Measurements from ENCODE around the gene LIN54. TPM values are rescaled to one million over a fixed set of nuclear protein-coding genes. Genes with fewer than 3 reads are reported as not detected.

LIN54 gene
- total and polyA plus RNA-seq, 2 donors (not counting 1 experiment from before 2014, with no cell fraction given), result 13.3 to 15.2 TPM

DNA sequence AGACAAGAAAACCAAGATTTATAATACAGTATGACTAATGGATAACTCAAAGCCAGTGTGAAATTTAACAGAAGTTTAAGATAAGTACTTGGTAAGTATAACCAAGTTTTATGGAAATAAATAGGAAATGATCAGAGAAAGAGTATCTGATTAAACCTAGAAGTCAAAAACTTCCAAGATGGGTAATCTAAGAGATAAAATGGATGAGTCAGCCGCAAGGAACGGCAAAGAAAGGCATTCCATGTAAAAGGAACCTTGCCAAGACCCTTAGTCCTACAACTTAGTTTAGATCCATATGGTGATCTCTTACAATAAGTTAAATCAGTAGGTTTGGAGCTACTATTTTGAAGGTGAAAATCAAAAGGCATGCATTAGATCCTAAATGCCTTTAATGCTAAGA, 34.8 kb downstream of the LIN54 start:
- peaks cover 2% of the 10 kb centered on the region for H3K36me3 ChIP-seq (ENCODE audit: control insufficient read depth, insufficient read depth, low read length)
- H3K4me2 ChIP-seq (ENCODE audit: extremely low read depth, insufficient read depth, low read length), result no peak overlapping the region
- no peaks in the 10 kb centered on the region for H4K20me1 ChIP-seq (ENCODE audit: control insufficient read depth, extremely low read depth, insufficient read depth, low read length)
- no peaks in the 10 kb centered on the region for H3K27me3 ChIP-seq (ENCODE audit: control insufficient read depth, insufficient read depth, low read length)
- no peaks in the 10 kb centered on the region for H3K4me1 ChIP-seq (ENCODE audit: control insufficient read depth, extremely low read depth, insufficient read depth, low read length)
- H3K79me2 ChIP-seq (ENCODE audit: control insufficient read depth, insufficient read depth, low read length), result no peaks in the 10 kb centered on the region
- TF ChIP-seq, protein P1, sequence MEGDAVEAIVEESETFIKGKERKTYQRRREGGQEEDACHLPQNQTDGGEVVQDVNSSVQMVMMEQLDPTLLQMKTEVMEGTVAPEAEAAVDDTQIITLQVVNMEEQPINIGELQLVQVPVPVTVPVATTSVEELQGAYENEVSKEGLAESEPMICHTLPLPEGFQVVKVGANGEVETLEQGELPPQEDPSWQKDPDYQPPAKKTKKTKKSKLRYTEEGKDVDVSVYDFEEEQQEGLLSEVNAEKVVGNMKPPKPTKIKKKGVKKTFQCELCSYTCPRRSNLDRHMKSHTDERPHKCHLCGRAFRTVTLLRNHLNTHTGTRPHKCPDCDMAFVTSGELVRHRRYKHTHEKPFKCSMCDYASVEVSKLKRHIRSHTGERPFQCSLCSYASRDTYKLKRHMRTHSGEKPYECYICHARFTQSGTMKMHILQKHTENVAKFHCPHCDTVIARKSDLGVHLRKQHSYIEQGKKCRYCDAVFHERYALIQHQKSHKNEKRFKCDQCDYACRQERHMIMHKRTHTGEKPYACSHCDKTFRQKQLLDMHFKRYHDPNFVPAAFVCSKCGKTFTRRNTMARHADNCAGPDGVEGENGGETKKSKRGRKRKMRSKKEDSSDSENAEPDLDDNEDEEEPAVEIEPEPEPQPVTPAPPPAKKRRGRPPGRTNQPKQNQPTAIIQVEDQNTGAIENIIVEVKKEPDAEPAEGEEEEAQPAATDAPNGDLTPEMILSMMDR (conservative IDR thresholded peaks at IDR 0.05 in 1 of 2, IDR thresholded peaks at IDR 0.05 in 1 of 2; ENCODE audit: low read depth in 1 of 2, low read length in 2 of 2), result no peak
- TF ChIP-seq EZH2 (IDR thresholded peaks at IDR 0.05; ENCODE audit: low read length, missing control alignments), result no peak
- no peak overlapping the region for H3K4me3 ChIP-seq (replicated peaks in 1 of 4; ENCODE audit: control extremely low read depth in 1 of 4, insufficient read depth in 1 of 4, low read depth in 3 of 4, low read length in 4 of 4)
- no peak overlapping the region for H3K9ac ChIP-seq (ENCODE audit: insufficient read depth, low read length)
- no peak overlapping the region for H3K27ac ChIP-seq (ENCODE audit: insufficient read depth, low read length)
- no peaks in the 10 kb centered on the region for H3K9me3 ChIP-seq (ENCODE audit: control insufficient read depth, insufficient read depth, low read depth, low read length)
- DNase-seq (ENCODE audit: low read depth in 2 of 2), result peak; percentile 21 to 63
- H2AFZ ChIP-seq (ENCODE audit: low read length), result no peak overlapping the region

DNA sequence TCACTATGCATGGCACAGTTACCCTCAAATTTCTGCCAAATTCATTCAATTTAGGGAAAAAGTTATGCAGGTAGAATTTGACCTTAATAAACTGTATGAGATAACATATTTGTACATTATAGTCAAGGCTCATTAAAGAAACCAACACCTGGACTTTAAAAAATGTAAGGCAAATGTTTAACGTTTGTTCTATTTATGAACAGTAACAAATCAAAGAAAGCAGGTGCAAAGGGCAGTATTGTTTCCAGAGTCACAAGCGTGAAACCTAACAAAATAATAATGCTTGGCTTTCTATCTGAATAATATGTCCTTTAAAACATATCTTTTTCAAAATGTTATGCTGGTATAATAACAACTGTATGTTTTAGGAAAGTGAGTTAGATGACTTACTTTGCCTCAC, 41.2 kb downstream of the LIN54 start:
- Histone ChIP-seq H3K36me3 (ENCODE audit: control insufficient read depth, insufficient read depth, low read length) (peaks cover 2% of the 10 kb centered on the region), H2AFZ (ENCODE audit: low read length) (no peak overlapping the region), H3K27ac (ENCODE audit: insufficient read depth, low read length) (no peak overlapping the region), H3K4me3 (replicated peaks in 1 of 4; ENCODE audit: control extremely low read depth in 1 of 4, insufficient read depth in 1 of 4, low read depth in 3 of 4, low read length in 4 of 4) (no peak overlapping the region), H3K79me2 (ENCODE audit: control insufficient read depth, insufficient read depth, low read length) (no peaks in the 10 kb centered on the region), H4K20me1 (ENCODE audit: control insufficient read depth, extremely low read depth, insufficient read depth, low read length) (no peaks in the 10 kb centered on the region), H3K4me1 (ENCODE audit: control insufficient read depth, extremely low read depth, insufficient read depth, low read length) (no peaks in the 10 kb centered on the region), H3K4me2 (ENCODE audit: extremely low read depth, insufficient read depth, low read length) (no peak overlapping the region), H3K9me3 (ENCODE audit: control insufficient read depth, insufficient read depth, low read depth, low read length) (no peaks in the 10 kb centered on the region), H3K27me3 (ENCODE audit: control insufficient read depth, insufficient read depth, low read length) (no peaks in the 10 kb centered on the region), H3K9ac (ENCODE audit: insufficient read depth, low read length) (no peak overlapping the region)
- DNase-seq (ENCODE audit: low read depth in 2 of 2), result no peak
- TF ChIP-seq, protein P1 (conservative IDR thresholded peaks at IDR 0.05 in 1 of 2, IDR thresholded peaks at IDR 0.05 in 1 of 2; ENCODE audit: low read depth in 1 of 2, low read length in 2 of 2), result no peak
- no peak for TF ChIP-seq EZH2 (IDR thresholded peaks at IDR 0.05; ENCODE audit: low read length, missing control alignments)

DNA sequence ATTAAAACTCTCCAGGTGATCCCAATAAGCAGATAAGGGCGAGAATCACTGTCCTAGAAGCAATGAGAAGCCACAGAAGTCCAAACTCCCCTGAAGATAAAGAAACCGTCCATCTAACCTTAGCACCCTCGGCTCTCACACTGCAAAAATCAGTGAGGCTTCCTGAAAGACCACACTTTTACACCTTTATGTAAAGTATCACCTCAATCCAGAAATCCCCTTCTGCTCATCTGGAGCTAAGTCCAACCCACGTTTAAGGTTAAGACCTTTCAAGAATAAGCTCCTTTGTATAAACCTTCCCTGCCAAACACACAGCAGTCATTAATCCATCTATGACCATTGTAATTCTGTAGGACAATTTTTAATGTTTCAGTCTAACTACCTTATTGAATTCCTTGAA, 41.7 kb downstream of the LIN54 start:
- Histone ChIP-seq H4K20me1 (ENCODE audit: control insufficient read depth, extremely low read depth, insufficient read depth, low read length) (no peaks in the 10 kb centered on the region), H3K4me2 (ENCODE audit: extremely low read depth, insufficient read depth, low read length) (no peak overlapping the region), H3K27ac (ENCODE audit: insufficient read depth, low read length) (no peak overlapping the region), H2AFZ (ENCODE audit: low read length) (no peak overlapping the region), H3K36me3 (ENCODE audit: control insufficient read depth, insufficient read depth, low read length) (peaks cover 2% of the 10 kb centered on the region), H3K79me2 (ENCODE audit: control insufficient read depth, insufficient read depth, low read length) (no peaks in the 10 kb centered on the region), H3K4me1 (ENCODE audit: control insufficient read depth, extremely low read depth, insufficient read depth, low read length) (no peaks in the 10 kb centered on the region), H3K9ac (ENCODE audit: insufficient read depth, low read length) (no peak overlapping the region), H3K9me3 (ENCODE audit: control insufficient read depth, insufficient read depth, low read depth, low read length) (no peaks in the 10 kb centered on the region), H3K4me3 (replicated peaks in 1 of 4; ENCODE audit: control extremely low read depth in 1 of 4, insufficient read depth in 1 of 4, low read depth in 3 of 4, low read length in 4 of 4) (no peak overlapping the region), H3K27me3 (ENCODE audit: control insufficient read depth, insufficient read depth, low read length) (no peaks in the 10 kb centered on the region)
- TF ChIP-seq, protein P1 (conservative IDR thresholded peaks at IDR 0.05 in 1 of 2, IDR thresholded peaks at IDR 0.05 in 1 of 2; ENCODE audit: low read depth in 1 of 2, low read length in 2 of 2), result no peak
- TF ChIP-seq EZH2 (IDR thresholded peaks at IDR 0.05; ENCODE audit: low read length, missing control alignments), result no peak
- no peak for DNase-seq (ENCODE audit: low read depth in 2 of 2)

Measured in fibroblast of lung (primary cell).